Prostate gland (tissue), 2 donors: ENCODE measurements around the gene NKD2. TPM values are rescaled to one million over a fixed set of nuclear protein-coding genes. Genes with fewer than 3 reads are reported as not detected.

Experiments used
- DNase-seq: peaks from one replicate; pipeline ENCODE4 v3.0.0-alpha.2; 2019; ENCODE audit warnings: low spot score
- H3K27ac ChIP-seq, 2 donors: fragments of 200-600 bp; sonication (generic); 2 replicates each; pipeline ENCODE4 v1.5.1; 2017 to 2019
- H3K27me3 ChIP-seq: fragments of 200-600 bp; sonication (generic); replicated peaks from 2 replicates; pipeline ENCODE4 v1.5.1; 2019; ENCODE audit not compliant: insufficient read depth
- H3K36me3 ChIP-seq, 2 donors: fragments of 200-600 bp; sonication (generic); 1 replicate in 1 of 2; 2 replicates in 1 of 2; pipeline versions ENCODE4 v1.5.1 to v1.8.1; 2017 to 2019
- H3K4me1 ChIP-seq: fragments of 200-600 bp; sonication (generic); replicated peaks from 2 replicates; pipeline ENCODE4 v1.5.1; 2019
- H3K4me3 ChIP-seq, 2 donors: fragments of 200-600 bp; sonication (generic); 2 replicates each; pipeline ENCODE4 v1.5.1; 2017 to 2019
- H3K9me3 ChIP-seq: fragments of 200-600 bp; sonication (generic); 2 replicates; pipeline ENCODE4 v1.5.1; 2017
- POLR2A ChIP-seq: fragments of 450-650 bp; IDR thresholded peaks from one replicate; pipeline ENCODE4 v1.6.1; 2016; ENCODE audit warnings: antibody characterized with exemption, mild to moderate bottlenecking
- POLR2AphosphoS5 ChIP-seq: sonication (generic); formaldehyde crosslinking; IDR thresholded peaks from one replicate; pipeline ENCODE4 v1.6.1; 2017; ENCODE audit warnings: antibody characterized with exemption
- WGBS: methylation state at CpG from one replicate; pipeline ENCODE4 v1.1.5; 2018; 5-methylcytosine and 5-hydroxymethylcytosine counted together
- intact Hi-C: fragments of 100-400 bp; cut with DNase I; formaldehyde crosslinking; loops from one replicate; pipeline ENCODE4 v1.14.2; 2022
- total RNA-seq, 2 donors: library from RNA; depleted of rRNA; stranded (reverse); fragments of >200 nt; gene quantifications; one replicate each; pipeline ENCODE4 v1.1.0, GENCODE V29; 2016
- TF ChIP-seq, protein P1 (sequence below), 4 experiments: fragments of 200-600 bp in 2 of 4; fragments of 450-650 bp in 2 of 4; sonication (generic) in 2 of 4; IDR thresholded peaks; 1 replicate in 3 of 4; 2 replicates in 1 of 4; pipeline ENCODE4 v1.5.1; 2016 to 2019; ENCODE audit warnings: antibody characterized with exemption in 4 of 4, mild to moderate bottlenecking in 2 of 4, moderate library complexity in 2 of 4

The NKD2 gene
- total RNA-seq, 2 donors from 2014 or later = 2.9 to 22.1 TPM

DNA sequence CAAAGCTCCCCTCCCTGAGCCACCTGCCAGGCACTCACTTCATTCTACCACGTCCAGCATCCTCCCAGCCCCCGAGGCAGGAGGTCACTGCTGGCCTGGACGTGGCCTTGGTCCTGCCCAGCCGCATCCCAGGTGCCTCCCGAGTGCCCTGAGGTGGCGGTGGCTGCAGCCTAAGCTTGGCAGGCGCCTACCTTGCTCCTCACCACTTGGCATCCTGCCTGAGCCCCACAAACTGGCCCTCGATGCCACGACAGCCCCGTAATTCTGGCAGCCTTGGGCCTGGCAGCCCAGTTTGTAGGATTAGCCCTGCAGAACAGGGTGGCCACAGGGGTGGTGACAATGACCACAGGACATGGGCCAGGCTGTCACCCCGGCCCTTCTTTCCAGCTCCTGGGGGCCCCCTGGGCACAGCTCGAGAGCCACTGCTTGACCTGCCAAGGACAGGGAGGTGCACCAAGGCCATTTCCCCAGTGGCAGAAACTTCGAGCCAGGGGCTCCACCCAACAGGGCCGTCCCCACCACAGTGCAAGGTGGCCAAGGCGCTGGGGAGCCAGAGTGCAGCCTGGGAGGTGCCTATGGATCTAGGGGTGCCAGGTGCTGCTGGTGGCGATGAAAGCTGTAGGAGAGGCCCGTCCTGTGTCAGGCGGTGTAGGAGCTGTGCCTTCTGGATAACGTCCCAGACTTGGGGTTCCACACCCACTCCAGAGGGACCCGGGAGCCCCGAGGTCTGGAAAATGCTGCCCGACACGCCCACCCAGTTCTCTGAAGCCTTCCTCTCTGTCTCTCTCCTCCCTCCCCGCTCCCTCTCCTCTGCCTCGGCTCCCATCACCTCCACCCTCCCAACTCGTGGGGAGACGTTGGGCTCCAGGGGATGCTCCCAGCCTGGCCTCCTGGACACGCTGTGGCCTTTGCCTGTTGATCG, 18.4 kb downstream of the NKD2 start:
- H3K4me3 ChIP-seq = no peak overlapping the region
- intact Hi-C loops = no loop called here
- no peak for TF ChIP-seq POLR2A
- TF ChIP-seq, protein P1, sequence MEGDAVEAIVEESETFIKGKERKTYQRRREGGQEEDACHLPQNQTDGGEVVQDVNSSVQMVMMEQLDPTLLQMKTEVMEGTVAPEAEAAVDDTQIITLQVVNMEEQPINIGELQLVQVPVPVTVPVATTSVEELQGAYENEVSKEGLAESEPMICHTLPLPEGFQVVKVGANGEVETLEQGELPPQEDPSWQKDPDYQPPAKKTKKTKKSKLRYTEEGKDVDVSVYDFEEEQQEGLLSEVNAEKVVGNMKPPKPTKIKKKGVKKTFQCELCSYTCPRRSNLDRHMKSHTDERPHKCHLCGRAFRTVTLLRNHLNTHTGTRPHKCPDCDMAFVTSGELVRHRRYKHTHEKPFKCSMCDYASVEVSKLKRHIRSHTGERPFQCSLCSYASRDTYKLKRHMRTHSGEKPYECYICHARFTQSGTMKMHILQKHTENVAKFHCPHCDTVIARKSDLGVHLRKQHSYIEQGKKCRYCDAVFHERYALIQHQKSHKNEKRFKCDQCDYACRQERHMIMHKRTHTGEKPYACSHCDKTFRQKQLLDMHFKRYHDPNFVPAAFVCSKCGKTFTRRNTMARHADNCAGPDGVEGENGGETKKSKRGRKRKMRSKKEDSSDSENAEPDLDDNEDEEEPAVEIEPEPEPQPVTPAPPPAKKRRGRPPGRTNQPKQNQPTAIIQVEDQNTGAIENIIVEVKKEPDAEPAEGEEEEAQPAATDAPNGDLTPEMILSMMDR (IDR thresholded peaks at IDR 0.05) = no peak
- no peak for TF ChIP-seq POLR2AphosphoS5
- H3K36me3 ChIP-seq = no peaks in the 10 kb centered on the region
- H3K27me3 ChIP-seq = peaks cover 4% of the 10 kb centered on the region
- no peaks in the 10 kb centered on the region for H3K9me3 ChIP-seq
- 83% methylated on average over 29 of the region's 29 CpGs for WGBS
- H3K27ac ChIP-seq = no peak overlapping the region
- no peak for DNase-seq
- H3K4me1 ChIP-seq = no peaks in the 10 kb centered on the region

DNA sequence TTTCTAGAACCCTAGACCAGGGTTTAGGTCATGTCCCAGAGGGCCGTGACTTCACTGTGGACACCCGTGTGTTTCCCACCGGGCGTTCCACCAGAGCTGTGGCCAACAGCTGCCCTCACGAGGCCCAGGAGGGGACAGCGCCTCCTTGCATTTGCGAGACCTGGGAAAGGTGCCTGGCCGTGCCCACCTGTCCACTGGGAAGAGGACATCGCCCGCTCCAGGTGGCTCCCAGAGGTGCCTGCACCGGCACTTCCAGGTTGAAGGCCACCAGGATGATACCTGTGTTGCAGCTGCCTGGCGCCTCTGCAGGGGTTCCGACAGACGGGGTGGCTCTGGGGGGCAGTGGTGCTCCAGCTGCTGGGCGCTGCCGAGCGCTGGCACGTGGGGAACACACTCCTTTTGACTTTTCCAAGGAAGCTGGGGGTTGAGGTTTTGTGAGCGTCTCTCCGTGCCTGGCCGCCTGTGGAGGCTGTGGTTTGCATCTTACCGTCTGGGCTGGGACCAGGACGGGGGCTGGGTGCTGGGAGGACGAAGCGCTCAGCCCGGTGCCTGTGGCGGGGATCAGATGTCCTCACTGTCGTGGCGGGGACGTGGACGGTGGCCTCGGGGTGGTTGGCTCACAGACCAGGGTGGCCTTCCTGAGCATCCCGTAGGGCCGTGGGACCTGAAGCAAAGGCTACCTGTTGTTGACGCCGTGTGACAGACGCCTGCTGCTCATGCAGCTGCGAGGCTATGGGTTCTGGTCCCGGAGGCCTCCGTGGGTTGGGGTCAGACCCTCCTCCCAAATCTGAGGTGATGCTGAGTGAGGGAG, 19.2 kb downstream of the NKD2 start:
- DNase-seq = no peak
- 94% methylated on average over 40 of the region's 40 CpGs for WGBS
- Histone ChIP-seq H3K9me3 (no peaks in the 10 kb centered on the region), H3K27me3 (peaks cover 4% of the 10 kb centered on the region), H3K4me3 (no peak overlapping the region), H3K27ac (no peak overlapping the region), H3K4me1 (no peaks in the 10 kb centered on the region), H3K36me3 (no peaks in the 10 kb centered on the region)
- TF ChIP-seq POLR2AphosphoS5 = no peak
- no peak for TF ChIP-seq POLR2A
- TF ChIP-seq, protein P1 (IDR thresholded peaks at IDR 0.05) = no peak
- intact Hi-C loops = no loop called here

DNA sequence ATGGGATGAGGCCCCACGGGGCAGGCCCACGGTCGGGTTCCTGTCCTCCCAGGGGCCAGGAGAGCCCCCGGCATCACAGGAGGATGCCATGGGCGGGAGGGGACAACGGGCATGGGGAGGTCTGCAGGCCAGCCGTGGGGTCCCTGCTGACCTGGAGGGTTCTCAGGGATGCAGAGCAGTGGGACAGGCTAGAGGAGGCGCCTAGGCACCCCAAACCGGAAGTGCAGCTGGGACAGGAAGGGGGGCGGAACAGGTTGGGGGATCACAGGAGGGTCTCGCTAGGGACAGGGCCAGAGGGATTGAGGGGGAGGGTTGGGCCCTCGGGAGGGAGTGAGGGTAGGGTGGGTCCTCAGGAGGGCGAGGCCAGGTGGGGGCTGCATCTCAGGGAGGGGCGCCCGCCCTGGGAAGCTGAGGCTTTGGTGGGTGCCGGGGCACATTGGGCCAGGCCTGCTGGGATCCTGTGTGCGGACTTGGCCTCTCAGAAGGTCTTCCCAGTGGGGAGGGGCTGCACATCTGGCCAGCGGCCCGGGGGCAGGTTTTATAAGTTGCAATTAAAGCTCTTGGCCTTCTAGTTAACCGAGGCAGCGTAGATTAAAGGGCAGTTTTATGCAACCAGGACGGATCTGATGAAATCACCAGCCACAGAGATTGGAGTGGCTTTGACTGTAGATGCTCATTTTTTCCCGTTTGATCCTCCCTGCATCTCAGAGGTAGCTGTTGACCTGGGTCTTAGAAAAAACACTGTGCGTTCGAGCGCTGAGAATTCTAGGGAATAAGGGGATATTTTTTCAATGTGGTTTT, 20.1 kb downstream of the NKD2 start:
- WGBS = 77% methylated on average over 26 of the region's 26 CpGs
- Histone ChIP-seq H3K36me3 (no peaks in the 10 kb centered on the region), H3K4me1 (no peaks in the 10 kb centered on the region), H3K27ac (no peak overlapping the region), H3K9me3 (no peaks in the 10 kb centered on the region), H3K27me3 (peaks cover 4% of the 10 kb centered on the region), H3K4me3 (no peak overlapping the region)
- intact Hi-C loops = no loop called here
- no peak for DNase-seq
- TF ChIP-seq POLR2AphosphoS5 (no peak), POLR2A (no peak)
- TF ChIP-seq, protein P1 (IDR thresholded peaks at IDR 0.05) = no peak

DNA sequence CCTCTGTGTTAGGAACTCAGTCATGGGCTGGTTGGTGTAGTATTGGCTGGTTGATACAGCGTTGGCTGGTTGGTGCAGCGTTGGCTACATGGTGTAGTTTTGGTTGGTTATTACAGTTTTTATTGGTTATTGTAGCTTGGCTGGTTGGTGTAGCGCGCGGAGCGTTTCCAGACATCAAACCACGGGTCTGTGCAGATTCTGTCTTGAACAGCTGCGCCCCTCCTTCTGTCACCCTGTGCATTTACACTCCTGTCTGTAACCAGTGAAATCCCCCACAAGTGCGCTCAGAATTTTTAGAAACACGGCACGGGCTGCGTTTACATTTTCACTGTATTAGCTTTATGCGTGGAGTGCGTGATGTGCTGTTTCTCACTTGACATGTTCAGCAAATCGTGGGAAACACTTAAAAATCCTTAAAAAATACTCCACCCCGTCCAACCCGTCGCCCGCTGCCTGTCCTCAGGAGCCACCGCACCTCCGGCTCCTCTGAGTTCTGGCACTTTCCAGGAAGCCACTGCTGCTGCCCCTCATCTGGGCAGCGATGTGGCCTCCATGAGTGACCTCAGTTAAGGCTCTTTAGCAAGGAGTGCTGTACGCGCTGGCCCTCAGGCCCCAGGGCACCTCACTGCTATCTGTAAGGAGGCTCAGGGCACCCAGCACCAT, 20.8 kb downstream of the NKD2 start:
- Histone ChIP-seq H3K4me3 (no peak overlapping the region), H3K27ac (no peak overlapping the region), H3K9me3 (no peaks in the 10 kb centered on the region), H3K36me3 (no peaks in the 10 kb centered on the region), H3K4me1 (no peaks in the 10 kb centered on the region), H3K27me3 (peaks cover 4% of the 10 kb centered on the region)
- TF ChIP-seq, protein P1 (IDR thresholded peaks at IDR 0.05) = no peak
- no peak for TF ChIP-seq POLR2AphosphoS5
- no peak for TF ChIP-seq POLR2A
- intact Hi-C loops = no loop called here
- 89% methylated on average over 24 of the region's 24 CpGs for WGBS
- DNase-seq = no peak
